HG02870 (cell line): ENCODE results near the gene PRDM11.
A peak's percentile ranks its signal among the peaks of the same experiment; 100 is the strongest.
"Not testable (repeated sequence)": the region's sequence is repeated elsewhere in the genome, so short reads cannot be mapped to it uniquely, and the experiment has no call there.

Source experiments
- ATAC-seq: cut with Tn5 transposase; IDR thresholded peaks from one replicate; pipeline ENCODE4 v1.9.1; 2021; ENCODE audit warnings: mild to moderate bottlenecking, moderate library complexity; ENCODE audit not compliant: unreplicated experiment

The PRDM11 gene

GRCh38 chr11:45229401-45230020 lies 83.1 kb downstream of the PRDM11 start:
- no peak for ATAC-seq

- no peak for ATAC-seq
Measured at GRCh38 chr11:45232341-45233080, 86.1 kb downstream of the PRDM11 start.

GRCh38 chr11:45233121-45233803 lies 86.8 kb downstream of the PRDM11 start:
- ATAC-seq = peak; percentile 75

GRCh38 chr11:45233804-45234170 lies 87.3 kb downstream of the PRDM11 start:
- no peak for ATAC-seq

- ATAC-seq = no peak
Measured at GRCh38 chr11:45234306-45235006, 88.0 kb downstream of the PRDM11 start.

- ATAC-seq = no peak
Measured at GRCh38 chr11:45237711-45238315, 91.4 kb downstream of the PRDM11 start.

- ATAC-seq = no peak
Measured at GRCh38 chr11:45238724-45239123, 92.3 kb downstream of the PRDM11 start.

GRCh38 chr11:45239733-45240132 lies 93.3 kb downstream of the PRDM11 start:
- ATAC-seq = no peak

- no peak for ATAC-seq
Measured at GRCh38 chr11:45243967-45244366, 97.5 kb downstream of the PRDM11 start.

- no peak for ATAC-seq
Measured at GRCh38 chr11:45245218-45246045, 99.0 kb downstream of the PRDM11 start.

GRCh38 chr11:45246241-45246640 lies 99.8 kb downstream of the PRDM11 start:
- no peak for ATAC-seq

- no peak for ATAC-seq
Measured at GRCh38 chr11:45247433-45247832, 101.0 kb downstream of the PRDM11 start.

GRCh38 chr11:45248501-45249011 lies 102.1 kb downstream of the PRDM11 start:
- no peak for ATAC-seq

GRCh38 chr11:45249372-45249771 lies 102.9 kb downstream of the PRDM11 start:
- not testable (repeated sequence) for ATAC-seq

GRCh38 chr11:45250035-45250718 lies 103.7 kb downstream of the PRDM11 start:
- no peak for ATAC-seq

GRCh38 chr11:45252134-45252856 lies 105.9 kb downstream of the PRDM11 start:
- ATAC-seq = peak; percentile 55

- no peak for ATAC-seq
Measured at GRCh38 chr11:45252877-45253276, 106.4 kb downstream of the PRDM11 start.

- no peak for ATAC-seq
Measured at GRCh38 chr11:45253640-45254039, 107.2 kb downstream of the PRDM11 start.

- no peak for ATAC-seq
Measured at GRCh38 chr11:45254070-45254469, 107.6 kb downstream of the PRDM11 start.
